GM23248 (cell line): ENCODE measurements around the gene PAQR7. TPM values are rescaled to one million over a fixed set of nuclear protein-coding genes. Genes with fewer than 3 reads are reported as not detected.

Experiments
- DNase-seq: peaks from one replicate; pipeline ENCODE4 v3.0.0-alpha.2; 2015
- H2AFZ ChIP-seq: fragments of 200-600 bp; sonication (generic); 2 replicates; pipeline ENCODE4 v1.6.1; 2016; ENCODE audit warnings: antibody characterized with exemption
- H3F3A ChIP-seq: fragments of 200-600 bp; sonication (generic); 2 replicates; pipeline ENCODE4 v1.6.1; 2016; ENCODE audit warnings: mild to moderate bottlenecking, antibody characterized with exemption, mixed run types; ENCODE audit not compliant: insufficient read depth
- H3K27ac ChIP-seq: fragments of 200-600 bp; sonication (generic); 2 replicates; pipeline ENCODE4 v1.5.1; 2016; ENCODE audit warnings: mild to moderate bottlenecking
- H3K27me3 ChIP-seq: fragments of 200-600 bp; sonication (generic); replicated peaks from 2 replicates; pipeline ENCODE4 v1.6.1; 2016; ENCODE audit warnings: mild to moderate bottlenecking; ENCODE audit not compliant: insufficient read depth
- H3K36me3 ChIP-seq: fragments of 200-600 bp; sonication (generic); 2 replicates; pipeline ENCODE4 v1.6.1; 2016; ENCODE audit warnings: low read depth, mild to moderate bottlenecking
- H3K4me1 ChIP-seq: fragments of 200-600 bp; sonication (generic); 2 replicates; pipeline ENCODE4 v1.6.1; 2016; ENCODE audit warnings: mild to moderate bottlenecking; ENCODE audit not compliant: insufficient read depth
- H3K4me2 ChIP-seq: fragments of 200-600 bp; sonication (generic); one replicate; pipeline ENCODE4 v1.6.1; 2016; ENCODE audit warnings: mild to moderate bottlenecking; ENCODE audit not compliant: unreplicated experiment
- H3K4me3 ChIP-seq: fragments of 200-600 bp; sonication (generic); 2 replicates; pipeline ENCODE4 v1.5.1; 2016; ENCODE audit warnings: mild to moderate bottlenecking
- H3K79me2 ChIP-seq: fragments of 200-600 bp; sonication (generic); 2 replicates; pipeline ENCODE4 v1.6.1; 2016; ENCODE audit warnings: mild to moderate bottlenecking; ENCODE audit not compliant: insufficient read depth
- H3K9ac ChIP-seq: fragments of 200-600 bp; sonication (generic); 2 replicates; pipeline ENCODE4 v1.6.1; 2016; ENCODE audit warnings: mild to moderate bottlenecking
- H3K9me2 ChIP-seq: fragments of 200-600 bp; sonication (generic); 2 replicates; pipeline ENCODE4 v1.6.1; 2016; ENCODE audit warnings: mixed run types, mild to moderate bottlenecking, moderate library complexity; ENCODE audit not compliant: insufficient read depth
- H3K9me3 ChIP-seq: fragments of 200-600 bp; sonication (generic); one replicate; pipeline ENCODE4 v1.6.1; 2017; ENCODE audit warnings: low read depth
- H4K20me1 ChIP-seq: fragments of 200-600 bp; sonication (generic); 2 replicates; pipeline ENCODE4 v1.6.0; 2016; ENCODE audit not compliant: insufficient read depth
- EZH2 ChIP-seq: fragments of 200-600 bp; sonication (generic); IDR thresholded peaks from 2 replicates; pipeline ENCODE4 v1.6.1; 2018; ENCODE audit warnings: antibody characterized with exemption, mild to moderate bottlenecking; ENCODE audit not compliant: insufficient read depth, poor library complexity, severe bottlenecking
- EZH2phosphoT487 ChIP-seq: fragments of 200-600 bp; sonication (generic); IDR thresholded peaks from 2 replicates; pipeline ENCODE4 v1.6.1; 2018; ENCODE audit warnings: antibody characterized with exemption, moderate library complexity, mild to moderate bottlenecking, low read depth; ENCODE audit not compliant: insufficient read depth
- WGBS, 2 experiments: methylation state at CpG; one replicate each; pipeline ENCODE4 v1.1.6; 2015 to 2017; ENCODE audit warnings: low lambda C conversion rate in 2 of 2, low coverage in 1 of 2; ENCODE audit errors: missing lambda C conversion rate in 2 of 2; 5-methylcytosine and 5-hydroxymethylcytosine counted together
- in situ Hi-C: fragments of 300-500 bp; cut with MboI; formaldehyde crosslinking; loops from 2 replicates; pipeline ENCODE4 v1.15.0; 2020
- polyA plus RNA-seq: library from polyadenylated mRNA; unstranded; fragments of >200 nt; fragmentation: Nextera tagmentation; extraction: Ambion mirVana; gene quantifications from 2 replicates; pipeline ENCODE4 v1.2.1, GENCODE V29; 2016
- total RNA-seq: library from RNA; depleted of rRNA; stranded (reverse); fragments of >200 nt; shearing (Covaris generic); gene quantifications from 2 replicates; pipeline ENCODE4 v1.2.3, GENCODE V29; 2014

PAQR7 gene
- total and polyA plus RNA-seq, 2 experiments from 2014 or later: 12.7 to 20.6 TPM

DNA sequence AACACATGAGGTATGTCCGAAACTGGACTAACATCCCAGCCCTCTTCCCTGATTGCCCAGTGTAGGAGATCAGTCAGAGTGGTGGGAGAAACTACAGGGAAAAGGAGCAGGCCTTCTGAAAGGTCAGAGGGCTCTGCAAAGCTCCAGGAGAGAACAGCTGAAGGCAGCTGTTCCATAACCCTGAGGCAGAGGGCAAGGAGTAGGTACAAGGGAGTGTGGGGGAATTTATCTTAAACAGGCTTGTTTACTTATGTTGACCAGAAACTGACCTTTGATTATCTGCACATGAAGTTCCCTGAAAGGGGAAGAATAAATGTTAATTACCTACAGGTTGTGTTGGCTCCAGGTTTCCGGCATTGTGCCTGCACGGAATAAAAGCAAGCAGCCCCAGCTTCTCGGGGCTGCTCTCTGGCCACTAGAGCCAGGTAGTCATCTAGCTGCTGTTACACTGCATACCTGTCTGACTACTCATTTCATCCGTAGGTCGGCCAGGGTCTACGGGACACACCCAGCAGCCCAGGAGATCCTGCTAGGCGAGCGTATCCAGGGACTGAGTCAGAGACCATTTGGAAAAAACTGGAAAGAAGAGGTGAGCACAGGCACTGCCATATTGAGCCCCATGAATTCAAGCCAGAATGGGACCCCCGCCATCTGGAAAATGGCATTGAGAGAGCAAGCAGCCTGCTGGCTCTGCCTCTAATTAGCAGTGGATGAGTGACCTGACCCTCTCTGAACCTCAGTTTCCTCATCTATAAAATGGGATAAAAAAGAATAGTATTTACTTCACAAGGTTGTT, 14.9 kb upstream of the PAQR7 start:
- DNase-seq: peak; percentile 34
- Histone ChIP-seq H3K36me3 (no peaks in the 10 kb centered on the region), H3K4me2 (no peak overlapping the region), H2AFZ (no peak overlapping the region), H3F3A (peaks cover 20% of the 10 kb centered on the region; the same call in 1 of the 2 replicates), H3K9me3 (no peaks in the 10 kb centered on the region), H3K27me3 (no peaks in the 10 kb centered on the region), H4K20me1 (no peaks in the 10 kb centered on the region), H3K9ac (no peak overlapping the region), H3K27ac (no peak overlapping the region), H3K9me2 (no peaks in the 10 kb centered on the region), H3K79me2 (peaks cover 9% of the 10 kb centered on the region), H3K4me3 (no peak overlapping the region), H3K4me1 (peaks cover 35% of the 10 kb centered on the region)
- in situ Hi-C loops: loop anchor here (10.0 kb wide), 1 partner anchor 104 kb away; the partner anchor contains the start of gene PAFAH2
- no peak for TF ChIP-seq EZH2
- TF ChIP-seq EZH2phosphoT487: no peak
- WGBS, 2 experiments: 90 to 91% methylated on average over 10 of the region's 10 CpGs

DNA sequence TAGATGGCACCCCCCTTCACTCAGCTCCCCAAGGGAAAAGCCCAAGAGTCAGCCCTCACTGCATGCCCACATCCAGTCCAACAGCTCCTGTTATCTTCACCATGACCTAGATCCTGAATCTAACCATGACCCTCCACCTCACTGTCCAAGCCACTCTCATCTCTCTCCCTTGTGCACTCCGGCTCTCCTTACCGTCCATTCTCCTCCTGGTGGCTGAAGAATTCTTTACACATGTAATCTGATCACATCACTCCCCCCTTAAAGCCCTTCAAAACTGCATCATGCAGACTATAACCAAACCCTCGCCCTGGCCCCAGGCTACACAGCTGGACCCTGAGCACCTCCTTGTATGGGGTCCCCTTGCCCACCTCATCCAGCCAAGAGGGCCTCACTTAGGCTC, 14.0 kb upstream of the PAQR7 start:
- H3K27ac ChIP-seq: no peak overlapping the region
- WGBS, 2 experiments: 85 to 86% methylated on average over 3 of the region's 3 CpGs
- H3K4me2 ChIP-seq: no peak overlapping the region

DNA sequence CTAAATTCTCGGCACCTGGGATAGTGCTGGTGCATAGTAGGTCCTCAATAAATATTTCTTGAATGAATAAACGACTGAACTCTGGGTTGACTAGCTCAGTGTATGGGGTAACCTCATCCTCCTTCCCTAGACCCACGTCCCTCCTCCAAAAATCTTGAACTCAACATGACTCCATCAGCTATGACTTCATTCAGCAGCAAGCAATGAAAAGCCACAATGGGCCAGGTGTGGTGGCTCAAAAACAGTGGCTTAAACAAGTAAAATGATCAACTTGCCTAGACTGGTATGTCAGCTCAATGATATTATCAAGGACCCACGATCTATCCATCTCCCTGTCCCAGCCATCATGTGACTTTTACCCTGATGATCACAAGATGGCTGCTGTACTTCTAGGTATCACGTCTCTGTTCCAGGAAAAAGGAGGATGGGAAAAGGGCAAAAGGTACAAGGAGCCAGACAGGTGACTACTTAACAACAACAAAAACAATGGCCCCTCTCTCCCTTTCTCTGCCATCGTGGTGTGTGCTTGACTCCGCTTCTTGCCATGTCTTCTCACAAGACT, 13.0 kb upstream of the PAQR7 start:
- WGBS, 2 experiments: 74 to 76% methylated on average over 7 of the region's 7 CpGs
- Histone ChIP-seq H3K27ac (no peak overlapping the region), H3K36me3 (no peaks in the 10 kb centered on the region), H3K4me3 (no peak overlapping the region), H3K9me2 (no peaks in the 10 kb centered on the region), H2AFZ (no peak overlapping the region), H3K9ac (no peak overlapping the region), H3K27me3 (no peaks in the 10 kb centered on the region), H3K9me3 (no peaks in the 10 kb centered on the region), H3F3A (peaks cover 13% of the 10 kb centered on the region; the same call in 1 of the 2 replicates), H3K4me2 (no peak overlapping the region), H3K79me2 (peaks cover 9% of the 10 kb centered on the region), H4K20me1 (no peaks in the 10 kb centered on the region), H3K4me1 (peaks cover 31% of the 10 kb centered on the region)
- TF ChIP-seq EZH2 (no peak), EZH2phosphoT487 (no peak)
- no peak for DNase-seq
- in situ Hi-C loops: no loop called here

More for the DNA sequence above, 14.0 kb upstream of the PAQR7 start:
- Histone ChIP-seq H3F3A (peaks cover 20% of the 10 kb centered on the region; the same call in 1 of the 2 replicates), H3K4me3 (no peak overlapping the region), H3K36me3 (no peaks in the 10 kb centered on the region), H2AFZ (no peak overlapping the region), H3K9ac (no peak overlapping the region), H3K9me2 (no peaks in the 10 kb centered on the region), H3K4me1 (peaks cover 31% of the 10 kb centered on the region), H3K79me2 (peaks cover 9% of the 10 kb centered on the region), H3K27me3 (no peaks in the 10 kb centered on the region), H4K20me1 (no peaks in the 10 kb centered on the region), H3K9me3 (no peaks in the 10 kb centered on the region)
- TF ChIP-seq EZH2: no peak
- TF ChIP-seq EZH2phosphoT487: no peak
- DNase-seq: no peak
- in situ Hi-C loops: no loop called here

- H3F3A ChIP-seq: no peaks in the 10 kb centered on the region
- H2AFZ ChIP-seq: no peak overlapping the region
- TF ChIP-seq EZH2phosphoT487 (no peak), EZH2 (no peak)
- H3K27me3 ChIP-seq: no peaks in the 10 kb centered on the region
- no peak overlapping the region for H3K27ac ChIP-seq
- no peak overlapping the region for H3K4me2 ChIP-seq
- DNase-seq: no peak
- no peaks in the 10 kb centered on the region for H3K9me3 ChIP-seq
- no peak overlapping the region for H3K4me3 ChIP-seq
- H3K9ac ChIP-seq: no peak overlapping the region
- no peaks in the 10 kb centered on the region for H4K20me1 ChIP-seq
- in situ Hi-C loops: no loop called here
- H3K9me2 ChIP-seq: no peaks in the 10 kb centered on the region
- 71 to 72% methylated on average over 1 of the region's 1 CpG for WGBS, 2 experiments
- no peaks in the 10 kb centered on the region for H3K36me3 ChIP-seq
- H3K79me2 ChIP-seq: 0 out of 2 replicates have a peak, but pooled peaks cover under 1% of the 10 kb centered on the region
- H3K4me1 ChIP-seq: peaks cover 3% of the 10 kb centered on the region
These were observed 10.1 kb upstream of the PAQR7 start for GRCh38 chr1:25885602-25886001.
